Suppressor macrophage treated with lipopolysaccharide for 4 hours (primary cell): ENCODE measurements around the gene P2RY14.

ENCODE experiments used
- DNase-seq: peaks from one replicate; pipeline ENCODE4 v3.0.0-alpha.2; 2020

P2RY14 gene

DNA sequence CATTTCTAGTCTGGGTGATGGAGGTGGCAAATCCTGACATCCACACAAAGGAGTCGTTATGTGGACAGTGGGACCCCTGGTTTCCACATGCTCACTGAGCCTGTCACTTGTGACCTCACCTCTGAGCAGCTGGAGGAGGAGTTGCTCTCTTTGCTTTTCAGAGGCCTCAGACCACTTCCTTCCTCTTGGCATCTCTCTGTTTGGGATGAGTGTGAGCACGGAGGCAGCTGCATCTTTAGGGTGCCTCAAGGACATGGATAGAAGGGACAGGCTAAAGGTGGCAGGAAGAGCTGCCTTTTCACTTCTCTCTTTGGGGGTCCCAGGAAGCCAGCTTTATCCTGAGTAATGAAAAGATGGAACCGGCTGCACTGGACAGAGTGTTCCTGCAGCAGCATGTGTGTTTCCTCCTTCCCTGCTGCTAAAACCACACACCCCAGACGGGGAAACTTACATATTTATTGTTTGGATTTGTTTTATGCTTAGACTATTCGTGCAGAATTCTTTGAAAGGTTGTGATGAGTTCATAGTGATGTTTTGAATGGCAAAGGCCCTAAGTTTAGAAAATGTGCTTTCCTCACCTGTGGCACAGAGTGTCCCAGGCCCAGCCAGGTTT lies 107.1 kb downstream of the P2RY14 start:
- peak; percentile 62 for DNase-seq

DNA sequence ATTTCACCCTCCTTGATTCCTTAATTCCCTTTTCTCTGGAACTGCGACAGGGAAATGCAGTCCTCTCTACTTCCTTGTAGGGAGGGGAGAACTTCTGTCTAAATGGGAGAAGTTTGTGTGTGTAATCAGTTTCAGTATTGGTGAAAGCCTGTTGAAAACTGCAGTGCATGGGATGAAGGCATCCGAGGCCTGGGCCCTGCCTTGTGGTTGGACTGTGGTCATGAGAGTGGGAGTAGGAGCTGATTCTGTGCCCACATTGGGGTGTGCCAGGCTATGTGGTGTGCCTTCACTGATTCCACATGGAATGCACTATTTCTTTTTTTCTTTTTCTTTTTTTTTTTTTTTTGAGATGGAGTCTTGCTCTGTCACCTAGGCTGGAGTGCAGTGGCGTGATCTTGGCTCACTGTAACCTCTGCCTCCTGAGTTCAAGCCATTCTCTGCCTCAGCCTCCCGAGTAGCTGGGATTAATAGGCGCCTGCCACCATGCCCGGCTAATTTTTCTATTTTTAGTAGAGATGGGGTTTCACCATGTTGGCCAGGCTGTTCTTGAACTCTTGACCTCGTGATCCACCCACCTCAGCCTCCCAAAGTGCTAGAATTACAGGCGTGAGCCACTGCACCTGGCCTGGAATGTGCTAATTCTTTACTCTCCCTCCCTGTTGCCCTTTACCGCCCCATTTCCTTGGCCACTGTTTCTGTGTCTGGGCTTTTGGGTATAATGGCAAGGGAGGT lies 108.2 kb downstream of the P2RY14 start:
- peak; percentile 94 for DNase-seq

GRCh38 chr3:151169262-151169947 lies 108.9 kb downstream of the P2RY14 start:
- DNase-seq, result peak; percentile 89

- DNase-seq, result peak; percentile 79
Observed at GRCh38 chr3:151168269-151169094, 109.9 kb downstream of the P2RY14 start.

DNA sequence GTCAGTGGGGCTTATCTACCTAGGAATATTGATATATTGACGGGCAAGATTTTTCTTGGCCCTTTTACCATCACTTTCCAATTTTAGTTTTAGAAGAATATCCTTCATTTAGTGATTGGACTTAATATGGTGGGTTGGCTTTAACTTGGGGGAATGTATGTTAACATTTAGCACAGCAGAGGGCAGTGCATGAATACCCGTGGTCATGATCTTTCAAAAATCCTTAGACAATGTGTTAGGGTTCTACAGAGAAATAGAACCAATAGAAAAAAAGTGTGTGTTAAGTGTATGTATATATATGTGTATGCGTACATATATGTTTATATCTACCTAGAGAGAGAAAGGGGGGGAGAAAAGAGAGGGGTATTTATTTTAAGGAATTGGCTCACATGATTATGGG lies 112.2 kb downstream of the P2RY14 start:
- no peak for DNase-seq

- DNase-seq, result no peak
Observed at GRCh38 chr3:151165226-151165625, 113.1 kb downstream of the P2RY14 start.
